ENCODE data around the gene FGF12.

GRCh38 chr3:192655628-192656027, 71.7 kb downstream of the FGF12 start:
- TF ChIP-seq EZH2 (IDR thresholded peaks at IDR 0.05; ENCODE audit: insufficient read depth, poor library complexity, severe bottlenecking) (no peak), EZH2phosphoT487 (IDR thresholded peaks at IDR 0.05; ENCODE audit: insufficient read depth, low read depth) (no peak)
